Measurements from ENCODE around the gene NSFL1C.
"Not testable (repeated sequence)": the region's sequence is repeated elsewhere in the genome, so short reads cannot be mapped to it uniquely, and the experiment has no call there.

The NSFL1C gene

GRCh38 chr20:1423206-1423605, 43.4 kb downstream of the NSFL1C start:
- no peak for DNase-seq

GRCh38 chr20:1422753-1423152, 43.9 kb downstream of the NSFL1C start:
- no peak for DNase-seq

DNA sequence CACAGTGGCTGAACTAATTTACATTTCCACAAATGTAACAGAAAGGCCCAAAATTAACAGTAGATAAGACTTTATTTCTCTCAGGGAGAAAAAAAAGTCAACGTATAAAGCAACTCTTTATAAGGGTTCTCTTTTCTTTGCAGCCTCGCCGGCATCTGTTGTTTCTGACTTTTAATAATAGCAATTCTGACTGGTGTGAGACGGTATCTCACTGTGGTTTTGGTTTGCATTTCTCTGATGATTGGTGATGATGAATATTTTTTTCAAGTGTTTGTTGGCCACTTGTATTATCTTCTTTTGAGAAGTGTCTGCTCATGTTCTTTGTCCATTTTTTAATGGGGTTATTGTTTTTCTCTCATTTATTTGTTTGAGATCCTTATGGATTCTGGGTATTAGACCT, 46.6 kb downstream of the NSFL1C start:
- no peak for DNase-seq

GRCh38 chr20:1418350-1418749, 48.3 kb downstream of the NSFL1C start:
- no peak for DNase-seq

- DNase-seq = no peak
Observed at GRCh38 chr20:1417790-1418189, 48.9 kb downstream of the NSFL1C start.

- no peak for DNase-seq
Observed at GRCh38 chr20:1417273-1417672, 49.4 kb downstream of the NSFL1C start.

GRCh38 chr20:1415667-1416468, 50.8 kb downstream of the NSFL1C start:
- no peak for DNase-seq

- no peak for DNase-seq
Observed at GRCh38 chr20:1414982-1415381, 51.7 kb downstream of the NSFL1C start.

- no peak for DNase-seq
Observed at GRCh38 chr20:1405801-1406200, 60.8 kb downstream of the NSFL1C start.

- no peak for DNase-seq
Observed at GRCh38 chr20:1403624-1404023, 63.0 kb downstream of the NSFL1C start.

GRCh38 chr20:1402149-1402548, 64.5 kb downstream of the NSFL1C start:
- no peak for DNase-seq

DNA sequence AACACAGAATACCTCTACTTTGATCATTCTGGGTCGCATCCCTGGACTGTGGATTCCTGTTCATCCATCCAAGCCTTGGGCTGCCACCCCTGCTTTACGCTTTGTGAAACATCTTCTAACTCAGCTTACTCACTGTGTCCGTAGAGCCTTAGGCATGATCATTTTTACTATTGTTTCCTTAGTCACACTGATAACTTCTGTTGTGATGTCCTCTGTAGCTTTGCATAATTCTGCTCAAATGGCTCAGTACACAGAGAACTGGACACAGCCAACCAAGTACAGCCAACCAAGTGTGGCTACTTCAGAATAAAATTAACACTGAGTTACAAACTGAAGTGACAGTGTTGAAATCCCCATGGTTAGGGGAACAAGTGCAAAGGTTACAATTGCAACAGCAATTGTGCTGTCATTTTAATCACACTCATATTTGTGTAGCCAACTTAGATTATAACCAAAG, 65.2 kb downstream of the NSFL1C start:
- no peak for DNase-seq

- DNase-seq = not testable (repeated sequence)
Observed at GRCh38 chr20:1399678-1400366, 66.8 kb downstream of the NSFL1C start.

GRCh38 chr20:1398185-1398584, 68.5 kb downstream of the NSFL1C start:
- not testable (repeated sequence) for DNase-seq

DNA sequence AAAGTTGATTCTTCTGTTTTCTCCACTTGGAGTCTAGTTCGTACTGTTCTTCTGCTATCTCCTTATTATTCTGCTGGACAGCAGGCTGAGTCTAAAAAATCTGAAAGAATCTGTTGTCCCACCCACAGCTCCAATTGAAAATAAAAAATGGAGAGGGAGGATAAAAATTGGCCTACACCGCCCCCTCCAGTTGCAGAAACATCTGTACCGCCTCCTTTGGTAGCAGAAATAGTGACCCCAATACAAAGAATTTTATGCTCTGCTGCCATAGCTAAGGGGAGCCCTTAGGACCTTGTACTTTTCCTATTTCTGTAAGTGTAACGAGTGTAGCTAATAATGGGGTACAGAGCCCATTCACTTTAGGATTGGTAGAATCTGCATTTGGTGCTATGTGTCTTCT, 68.9 kb downstream of the NSFL1C start:
- DNase-seq = no peak

GRCh38 chr20:1396702-1397101, 69.9 kb downstream of the NSFL1C start:
- no peak for DNase-seq

DNA sequence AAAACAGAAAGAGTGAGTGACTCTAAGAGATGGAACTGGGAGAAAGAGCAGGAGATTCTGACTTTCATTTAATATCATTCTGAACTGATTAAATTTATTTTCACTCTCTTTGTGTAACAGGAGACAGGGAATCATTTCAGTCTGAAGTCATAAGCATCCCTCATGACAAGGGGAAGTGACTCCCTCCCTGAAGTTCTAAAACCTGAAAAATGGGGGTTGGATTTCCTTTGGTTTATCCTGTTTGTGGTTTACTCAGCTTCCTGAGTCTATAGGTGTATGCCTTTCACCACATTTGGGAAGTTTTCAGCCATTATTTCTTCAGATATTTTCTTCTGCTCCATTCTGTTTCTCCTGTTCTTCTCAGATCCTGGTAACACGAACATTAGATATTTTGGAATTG, 70.4 kb downstream of the NSFL1C start:
- DNase-seq = no peak

DNA sequence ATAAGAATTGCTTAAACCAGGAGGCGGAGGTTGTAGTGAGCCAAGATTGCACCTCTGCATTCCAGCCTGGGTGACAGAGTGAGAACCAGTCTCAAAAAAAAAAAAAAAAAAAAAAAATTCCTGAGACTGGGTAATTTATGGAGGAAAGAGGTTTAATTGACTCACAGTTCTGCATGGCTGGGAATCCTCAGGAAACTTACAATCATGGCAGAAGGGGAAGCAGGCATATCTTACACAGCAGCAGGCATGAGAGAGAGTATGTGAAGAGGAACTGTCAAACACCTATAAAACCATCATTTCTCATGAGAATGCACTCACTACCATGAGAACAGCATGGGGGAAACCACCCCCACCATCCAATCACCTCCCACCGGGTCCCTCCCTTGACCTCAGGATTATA, 72.0 kb downstream of the NSFL1C start:
- DNase-seq = no peak

DNA sequence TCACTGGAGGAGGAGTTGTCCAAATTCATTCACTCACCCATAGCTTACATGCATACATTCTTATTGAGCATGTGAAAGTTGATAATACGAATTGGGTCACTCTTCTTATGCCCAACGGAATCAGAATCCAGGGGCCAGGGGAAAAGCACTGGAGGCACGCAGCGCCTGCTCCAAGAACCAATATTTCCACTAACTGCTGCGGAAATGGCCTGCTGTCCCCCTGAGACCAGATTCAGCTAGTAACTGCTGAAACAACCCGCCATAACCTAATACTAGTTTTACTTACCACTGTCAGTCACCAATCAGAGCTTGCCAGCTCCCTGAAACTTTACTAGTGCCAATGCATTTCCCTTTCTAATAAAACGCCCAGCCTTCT, 73.2 kb downstream of the NSFL1C start:
- DNase-seq = no peak

DNA sequence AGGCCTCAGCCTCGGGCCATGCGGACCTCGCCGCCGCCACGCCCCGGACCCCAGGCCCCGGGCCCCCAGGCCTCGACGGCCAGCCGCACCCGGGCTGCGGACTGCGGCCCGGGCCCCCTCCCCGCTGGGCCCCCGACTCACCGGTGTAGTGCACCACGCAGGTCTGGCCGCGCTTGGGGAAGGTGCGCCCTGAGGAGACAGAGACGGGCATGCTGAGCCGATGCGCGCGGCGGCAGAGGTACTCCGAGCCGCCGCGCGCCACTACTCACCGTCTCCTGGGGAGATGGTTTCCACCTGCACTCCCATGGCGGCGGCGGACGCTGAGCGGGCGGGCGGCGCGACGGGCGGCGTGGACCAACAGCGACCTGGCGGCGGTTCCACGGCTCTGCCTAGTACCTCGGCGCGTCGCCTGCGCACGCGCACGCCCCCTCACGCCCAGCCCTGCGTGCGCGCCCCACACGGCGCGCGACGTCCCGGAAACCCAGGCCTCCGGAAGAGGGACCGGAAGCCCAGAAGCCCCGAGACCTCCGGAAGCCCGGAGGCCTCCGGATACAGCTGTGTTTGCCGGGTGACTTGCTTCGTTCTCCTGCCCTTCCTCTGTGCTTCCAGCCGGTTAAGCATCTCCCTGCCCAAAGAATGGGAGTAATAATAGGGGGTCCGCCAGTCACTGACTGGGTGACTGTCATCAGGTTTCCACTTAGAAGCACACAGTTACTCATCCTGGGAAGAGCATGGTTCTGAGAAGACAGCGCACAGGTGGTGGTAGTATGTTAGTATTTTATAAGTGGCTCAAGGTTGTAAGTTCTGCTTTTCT, 73.7 kb downstream of the NSFL1C start, which contains the start of gene FKBP1A:
Gene FKBP1A, minus strand, starts transcription at position 362 of the 814 bp plus-strand sequence. Its CDS starts 56 bp downstream, at position 306.
- DNase-seq = peak; percentile 98

- DNase-seq = no peak
Observed at GRCh38 chr20:1392443-1392692, 74.3 kb downstream of the NSFL1C start.
